Prostate gland (tissue), 2 donors: ENCODE measurements around the gene PADI2. TPM values are rescaled to one million over a fixed set of nuclear protein-coding genes. Genes with fewer than 3 reads are reported as not detected.
A peak's percentile ranks its signal among the peaks of the same experiment; 100 is the strongest.

Experiments used
- DNase-seq: peaks from one replicate; pipeline ENCODE4 v3.0.0-alpha.2; 2019; ENCODE audit warnings: low spot score
- H3K27ac ChIP-seq, 2 donors: fragments of 200-600 bp; sonication (generic); 2 replicates each; pipeline ENCODE4 v1.5.1; 2017 to 2019
- H3K27me3 ChIP-seq: fragments of 200-600 bp; sonication (generic); replicated peaks from 2 replicates; pipeline ENCODE4 v1.5.1; 2019; ENCODE audit not compliant: insufficient read depth
- H3K36me3 ChIP-seq, 2 donors: fragments of 200-600 bp; sonication (generic); 1 replicate in 1 of 2; 2 replicates in 1 of 2; pipeline versions ENCODE4 v1.5.1 to v1.8.1; 2017 to 2019
- H3K4me1 ChIP-seq: fragments of 200-600 bp; sonication (generic); replicated peaks from 2 replicates; pipeline ENCODE4 v1.5.1; 2019
- H3K4me3 ChIP-seq, 2 donors: fragments of 200-600 bp; sonication (generic); 2 replicates each; pipeline ENCODE4 v1.5.1; 2017 to 2019
- H3K9me3 ChIP-seq: fragments of 200-600 bp; sonication (generic); 2 replicates; pipeline ENCODE4 v1.5.1; 2017
- CTCF ChIP-seq, 4 experiments: fragments of 200-600 bp in 2 of 4; fragments of 450-650 bp in 2 of 4; sonication (generic) in 2 of 4; IDR thresholded peaks; 1 replicate in 3 of 4; 2 replicates in 1 of 4; pipeline ENCODE4 v1.5.1; 2016 to 2019; ENCODE audit warnings: antibody characterized with exemption in 4 of 4, mild to moderate bottlenecking in 2 of 4, moderate library complexity in 2 of 4
- POLR2A ChIP-seq: fragments of 450-650 bp; IDR thresholded peaks from one replicate; pipeline ENCODE4 v1.6.1; 2016; ENCODE audit warnings: antibody characterized with exemption, mild to moderate bottlenecking
- POLR2AphosphoS5 ChIP-seq: sonication (generic); formaldehyde crosslinking; IDR thresholded peaks from one replicate; pipeline ENCODE4 v1.6.1; 2017; ENCODE audit warnings: antibody characterized with exemption
- WGBS: methylation state at CpG from one replicate; pipeline ENCODE4 v1.1.5; 2018; 5-methylcytosine and 5-hydroxymethylcytosine counted together
- intact Hi-C: fragments of 100-400 bp; cut with DNase I; formaldehyde crosslinking; loops from one replicate; pipeline ENCODE4 v1.14.2; 2022
- total RNA-seq, 2 donors: library from RNA; depleted of rRNA; stranded (reverse); fragments of >200 nt; gene quantifications; one replicate each; pipeline ENCODE4 v1.1.0, GENCODE V29; 2016

The PADI2 gene
- total RNA-seq, 2 donors from 2014 or later: 1.1 to 5.0 TPM

- Histone ChIP-seq H3K27me3 (no peaks in the 10 kb centered on the region), H3K27ac (peak overlapping the region; percentile 81), H3K36me3 (no peaks in the 10 kb centered on the region), H3K4me1 (peaks cover 6% of the 10 kb centered on the region), H3K9me3 (no peaks in the 10 kb centered on the region), H3K4me3 (peak overlapping the region; percentile 68 to 85)
- TF ChIP-seq POLR2A (no peak), POLR2AphosphoS5 (no peak), CTCF (IDR thresholded peaks at IDR 0.05) (no peak)
- WGBS: 7% methylated on average over 12 of the region's 12 CpGs
- intact Hi-C loops: no loop called here
- no peak for DNase-seq
Measured at GRCh38 chr1:17053086-17053684, 66.1 kb downstream of the PADI2 start.

DNA sequence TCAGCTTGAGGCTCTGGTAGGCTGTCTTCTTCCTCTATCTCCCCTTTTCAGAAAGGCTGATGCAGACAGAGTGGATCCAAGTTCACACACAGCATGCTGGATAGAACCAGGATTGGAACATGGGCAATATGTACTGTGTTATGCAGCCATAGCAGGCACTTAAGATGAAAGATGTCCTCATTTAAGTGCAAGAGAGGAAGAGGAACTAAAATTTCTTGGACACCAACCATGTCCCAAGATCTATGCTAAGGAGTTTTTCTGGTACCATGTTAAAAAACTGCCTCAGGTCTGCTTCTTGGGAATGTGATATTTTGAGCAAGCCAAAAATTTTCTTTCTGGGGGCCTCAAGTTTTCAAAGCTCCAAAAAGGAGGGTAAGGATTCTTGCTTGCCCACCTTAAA lies 66.6 kb downstream of the PADI2 start:
- Histone ChIP-seq H3K9me3 (no peaks in the 10 kb centered on the region), H3K4me3 (peak overlapping the region; percentile 68 to 85), H3K36me3 (no peaks in the 10 kb centered on the region), H3K27ac (peak overlapping the region; percentile 81), H3K27me3 (no peaks in the 10 kb centered on the region), H3K4me1 (peaks cover 6% of the 10 kb centered on the region)
- no peak for TF ChIP-seq POLR2A
- no peak for TF ChIP-seq CTCF (IDR thresholded peaks at IDR 0.05)
- TF ChIP-seq POLR2AphosphoS5: no peak
- intact Hi-C loops: no loop called here
- no peak for DNase-seq

DNA sequence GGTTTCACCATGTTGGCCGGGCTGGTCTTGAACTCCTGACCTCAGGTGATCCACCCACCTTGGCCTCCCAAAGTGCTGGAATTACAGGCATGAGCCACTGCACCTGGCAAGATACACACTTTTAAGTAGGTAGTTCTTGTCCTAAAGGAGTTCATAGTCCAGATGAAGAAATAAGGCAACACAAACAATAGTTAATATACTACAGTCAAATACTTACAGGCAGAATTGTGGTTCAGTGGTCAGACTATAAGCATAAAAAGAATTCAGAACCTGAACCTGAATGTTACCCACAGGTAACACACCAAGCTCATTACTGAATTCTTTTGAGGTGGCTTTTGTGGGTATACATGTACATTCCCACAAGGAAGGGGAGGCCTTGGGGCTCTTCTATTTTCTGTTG lies 67.2 kb downstream of the PADI2 start:
- Histone ChIP-seq H3K9me3 (no peaks in the 10 kb centered on the region), H3K27ac (no peak overlapping the region), H3K4me1 (peaks cover 6% of the 10 kb centered on the region), H3K36me3 (no peaks in the 10 kb centered on the region), H3K4me3 (no peak overlapping the region), H3K27me3 (no peaks in the 10 kb centered on the region)
- 67% methylated on average over 1 of the region's 1 CpG for WGBS
- DNase-seq: no peak
- TF ChIP-seq POLR2A: no peak
- no peak for TF ChIP-seq POLR2AphosphoS5
- TF ChIP-seq CTCF (IDR thresholded peaks at IDR 0.05): no peak
- intact Hi-C loops: no loop called here

GRCh38 chr1:17047924-17048323 lies 71.3 kb downstream of the PADI2 start:
- H3K27ac ChIP-seq: no peak overlapping the region
- intact Hi-C loops: loop anchor here (2.0 kb wide), 1 partner anchor 97 kb away; no protein-coding TSS in a partner anchor
- no peaks in the 10 kb centered on the region for H3K27me3 ChIP-seq
- H3K4me1 ChIP-seq: peaks cover under 1% of the 10 kb centered on the region
- no peaks in the 10 kb centered on the region for H3K9me3 ChIP-seq
- no peak for DNase-seq
- peaks cover 0 to 3% of the 10 kb centered on the region in 2 donors for H3K36me3 ChIP-seq
- H3K4me3 ChIP-seq: no peak overlapping the region
- TF ChIP-seq CTCF (IDR thresholded peaks at IDR 0.05) (no peak), POLR2AphosphoS5 (no peak), POLR2A (no peak)
- WGBS: 80% methylated on average over 5 of the region's 5 CpGs

GRCh38 chr1:17046334-17046657 lies 73.0 kb downstream of the PADI2 start:
- no peak for TF ChIP-seq POLR2A
- no peak for TF ChIP-seq POLR2AphosphoS5
- TF ChIP-seq CTCF (IDR thresholded peaks at IDR 0.05): peak in 1 of 4 experiments; percentile 1
- no peak overlapping the region for H3K4me3 ChIP-seq
- no peaks in the 10 kb centered on the region for H3K9me3 ChIP-seq
- WGBS: 64% methylated on average over 3 of the region's 3 CpGs
- no peak overlapping the region for H3K27ac ChIP-seq
- no peaks in the 10 kb centered on the region for H3K27me3 ChIP-seq
- intact Hi-C loops: loop anchor here (2.0 kb wide), 1 partner anchor 95 kb away; no protein-coding TSS in a partner anchor
- no peaks in the 10 kb centered on the region for H3K4me1 ChIP-seq
- H3K36me3 ChIP-seq: peaks cover 0 to 3% of the 10 kb centered on the region in 2 donors
- DNase-seq: no peak
